BJ (cell line): Measurements from ENCODE around the gene AMOT. TPM values are rescaled to one million over a fixed set of nuclear protein-coding genes. Genes with fewer than 3 reads are reported as not detected.

Source experiments
- CTCF ChIA-PET: fragments of 350-600 bp; formaldehyde crosslinking; extraction: SDS; loops from one replicate; lab custom pipeline; 2021; ENCODE audit warnings: antibody characterized with exemption, inconsistent platforms; lab: Yijun Ruan, JAX
- POLR2A ChIA-PET: fragments of 300-600 bp; sonication (Branson Sonifier 250); formaldehyde crosslinking; extraction: SDS; loops from one replicate; lab custom pipeline; 2021; ENCODE audit warnings: antibody characterized with exemption; lab: Charles Lee
- DNase-seq: peaks from one replicate; pipeline ENCODE4 v3.0.0-alpha.2; 2011; ENCODE audit warnings: low read depth
- H3K27me3 ChIP-seq: 2 replicates; pipeline ENCODE4 v1.6.0; 2011; ENCODE audit warnings: low read length; ENCODE audit not compliant: control insufficient read depth, insufficient read depth
- H3K36me3 ChIP-seq: 2 replicates; pipeline ENCODE4 v1.5.1; 2011; ENCODE audit warnings: low read length; ENCODE audit not compliant: control insufficient read depth, insufficient read depth
- H3K4me3 ChIP-seq: 2 replicates; pipeline ENCODE4 v1.5.1; 2011; ENCODE audit warnings: low read depth, mild to moderate bottlenecking, control low read depth, low read length
- polyA plus RNA-seq: library from polyadenylated mRNA; depleted of rRNA; stranded (reverse); fragments of >200 nt; gene quantifications from 2 replicates; pipeline ENCODE4 v1.2.3, GENCODE V29; 2011; rRNA removed
- small RNA-seq: library from RNA; depleted of rRNA; stranded (forward); fragments of <200 nt; gene quantifications from one replicate; pipeline ENCODE3, GENCODE V24; 2012; ENCODE audit warnings: low replicate concordance, low read depth; ENCODE audit not compliant: insufficient read length
- TF ChIP-seq, protein P1 (sequence below): IDR thresholded peaks from 2 replicates; pipeline ENCODE4 v1.5.1; 2011; ENCODE audit warnings: low read depth, mild to moderate bottlenecking, control low read depth, inconsistent platforms, low read length, moderate library complexity; ENCODE audit not compliant: insufficient read depth

AMOT gene
- polyA plus RNA-seq, 1 experiment: 1.7 TPM

DNA sequence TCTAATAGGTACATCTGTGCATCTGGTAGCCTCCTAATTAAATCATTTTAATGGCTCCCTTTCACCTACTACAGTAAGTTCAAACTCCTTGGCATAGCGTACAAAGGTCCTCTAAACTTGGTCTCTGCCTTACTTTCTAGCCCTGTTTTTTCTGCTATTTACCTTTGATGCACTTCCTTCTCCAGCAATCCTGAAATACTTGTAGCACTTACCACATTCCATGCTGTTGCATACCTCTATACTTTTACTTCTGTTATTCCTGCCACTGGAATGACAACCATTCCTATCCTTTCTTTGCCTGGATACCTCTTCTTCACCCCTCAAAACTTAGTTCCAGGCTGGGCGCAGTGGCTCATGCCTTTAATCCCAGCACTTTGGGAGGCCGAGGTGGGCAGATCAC is 104.3 kb downstream of the AMOT start:
- CTCF ChIA-PET: no interaction called here
- TF ChIP-seq, protein P1, sequence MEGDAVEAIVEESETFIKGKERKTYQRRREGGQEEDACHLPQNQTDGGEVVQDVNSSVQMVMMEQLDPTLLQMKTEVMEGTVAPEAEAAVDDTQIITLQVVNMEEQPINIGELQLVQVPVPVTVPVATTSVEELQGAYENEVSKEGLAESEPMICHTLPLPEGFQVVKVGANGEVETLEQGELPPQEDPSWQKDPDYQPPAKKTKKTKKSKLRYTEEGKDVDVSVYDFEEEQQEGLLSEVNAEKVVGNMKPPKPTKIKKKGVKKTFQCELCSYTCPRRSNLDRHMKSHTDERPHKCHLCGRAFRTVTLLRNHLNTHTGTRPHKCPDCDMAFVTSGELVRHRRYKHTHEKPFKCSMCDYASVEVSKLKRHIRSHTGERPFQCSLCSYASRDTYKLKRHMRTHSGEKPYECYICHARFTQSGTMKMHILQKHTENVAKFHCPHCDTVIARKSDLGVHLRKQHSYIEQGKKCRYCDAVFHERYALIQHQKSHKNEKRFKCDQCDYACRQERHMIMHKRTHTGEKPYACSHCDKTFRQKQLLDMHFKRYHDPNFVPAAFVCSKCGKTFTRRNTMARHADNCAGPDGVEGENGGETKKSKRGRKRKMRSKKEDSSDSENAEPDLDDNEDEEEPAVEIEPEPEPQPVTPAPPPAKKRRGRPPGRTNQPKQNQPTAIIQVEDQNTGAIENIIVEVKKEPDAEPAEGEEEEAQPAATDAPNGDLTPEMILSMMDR: no peak
- Histone ChIP-seq H3K27me3 (no peaks in the 10 kb centered on the region), H3K4me3 (no peak overlapping the region), H3K36me3 (no peaks in the 10 kb centered on the region)
- no peak for DNase-seq
- POLR2A ChIA-PET: no interaction called here

DNA sequence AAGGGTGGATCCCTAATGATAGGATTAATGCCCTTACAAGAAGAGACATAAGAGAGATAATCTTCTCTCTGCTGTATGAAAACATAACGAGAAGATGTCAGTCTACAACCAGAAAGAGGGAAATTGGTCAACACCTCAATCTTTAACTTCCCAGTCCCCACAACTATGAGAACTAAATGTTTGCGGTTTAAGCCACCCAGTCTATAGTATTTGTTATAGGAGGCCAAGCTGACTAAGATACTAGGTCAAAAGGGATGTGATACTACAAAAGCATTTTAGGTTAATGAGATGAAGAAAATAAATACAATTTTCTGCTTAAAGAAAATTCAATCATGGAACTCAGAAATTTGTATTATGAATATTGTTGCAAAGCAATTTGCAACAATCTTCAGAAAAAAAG is 105.5 kb downstream of the AMOT start:
- TF ChIP-seq, protein P1: no peak
- ChIA-PET CTCF (no interaction called here), POLR2A (no interaction called here)
- DNase-seq: no peak
- Histone ChIP-seq H3K4me3 (no peak overlapping the region), H3K27me3 (no peaks in the 10 kb centered on the region), H3K36me3 (no peaks in the 10 kb centered on the region)

DNA sequence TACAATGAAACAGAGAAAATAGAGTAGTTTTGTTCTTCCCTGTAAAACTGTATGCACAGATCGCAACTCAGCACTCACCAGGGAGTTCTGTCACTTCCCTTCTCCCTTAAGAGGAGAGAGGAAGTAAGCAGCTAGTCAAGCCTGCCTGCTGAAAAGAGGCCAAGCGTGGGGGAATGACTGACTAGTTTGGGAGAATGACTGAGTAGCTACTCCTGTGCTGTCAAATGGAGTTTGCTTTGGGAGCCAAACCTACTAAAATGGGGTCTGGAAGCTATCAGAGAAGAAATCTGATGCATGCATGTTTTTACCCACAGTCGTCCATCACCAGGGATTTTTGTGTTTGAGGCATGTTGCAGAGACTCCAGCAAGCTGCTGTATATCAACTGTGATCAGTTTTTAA is 106.3 kb downstream of the AMOT start:
- no peak for DNase-seq
- Histone ChIP-seq H3K4me3 (no peak overlapping the region), H3K27me3 (no peaks in the 10 kb centered on the region), H3K36me3 (no peaks in the 10 kb centered on the region)
- TF ChIP-seq, protein P1: no peak
- POLR2A ChIA-PET: no interaction called here
- CTCF ChIA-PET: no interaction called here

DNA sequence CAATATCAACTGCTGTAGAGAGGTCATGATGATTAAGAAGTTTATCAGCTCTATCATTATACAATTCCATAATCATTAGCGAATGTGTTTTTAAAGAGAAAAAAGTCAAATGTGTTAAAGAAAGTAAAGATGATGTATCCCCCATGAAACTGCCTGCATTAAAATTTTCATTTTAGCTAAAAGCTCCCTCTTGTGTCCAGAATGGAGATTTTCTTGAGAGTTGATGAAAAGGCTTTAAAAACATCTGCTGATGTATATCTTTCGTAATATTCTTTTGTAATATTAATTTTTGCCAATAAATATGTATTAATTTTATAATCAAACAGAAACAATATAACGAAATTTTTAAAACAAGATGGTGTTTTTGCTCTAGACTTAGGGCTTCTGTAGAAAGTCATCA is 108.8 kb downstream of the AMOT start:
- DNase-seq: no peak
- H3K27me3 ChIP-seq: no peaks in the 10 kb centered on the region
- H3K36me3 ChIP-seq: no peaks in the 10 kb centered on the region
- no peak overlapping the region for H3K4me3 ChIP-seq
- TF ChIP-seq, protein P1: 0 out of 2 replicates have a peak, but pooled peaks have one; percentile 4
- ChIA-PET POLR2A (no interaction called here), CTCF (no interaction called here)

Small RNA genes lying within 50 kb of the gene (small RNA-seq; reads per million reads assigned to genes)
- gene RN7SL266P: not detected

Other genes with a start within 250 kb of the AMOT start
- gene LHFPL1, start 160.9 kb downstream of the AMOT start, polyA plus RNA-seq: not detected in 2 replicates